NCI-H226 (cell line): ENCODE data around the gene ROS1.

Source experiments
- DNase-seq: peaks from one replicate; pipeline ENCODE4 v3.0.0-alpha.2; 2015

ROS1 gene

DNA sequence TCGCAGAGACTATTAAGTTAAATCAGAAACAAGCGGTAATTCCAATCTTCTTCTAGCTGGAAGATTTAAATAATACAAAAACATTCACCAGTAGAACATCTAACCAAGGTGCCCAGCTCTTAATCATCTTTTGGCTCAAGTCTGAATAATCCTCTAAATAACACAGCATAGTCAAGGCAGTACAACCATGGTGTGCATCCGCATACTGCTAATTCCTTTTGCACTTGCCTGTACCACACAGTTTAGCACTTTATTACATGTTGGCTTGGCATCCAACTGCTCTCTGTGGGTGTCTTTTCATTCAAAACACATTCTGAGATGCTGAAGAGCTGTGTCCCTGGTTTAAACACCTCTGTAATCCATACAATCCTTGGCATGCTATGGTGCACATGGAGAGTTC is 118.1 kb downstream of the ROS1 start:
- no peak for DNase-seq

GRCh38 chr6:117306227-117306790 is 119.4 kb downstream of the ROS1 start:
- peak; percentile 4 for DNase-seq

- DNase-seq, result no peak
Observed at GRCh38 chr6:117304446-117304845, 121.3 kb downstream of the ROS1 start.

- DNase-seq, result no peak
Observed at GRCh38 chr6:117303323-117303722, 122.4 kb downstream of the ROS1 start.

DNA sequence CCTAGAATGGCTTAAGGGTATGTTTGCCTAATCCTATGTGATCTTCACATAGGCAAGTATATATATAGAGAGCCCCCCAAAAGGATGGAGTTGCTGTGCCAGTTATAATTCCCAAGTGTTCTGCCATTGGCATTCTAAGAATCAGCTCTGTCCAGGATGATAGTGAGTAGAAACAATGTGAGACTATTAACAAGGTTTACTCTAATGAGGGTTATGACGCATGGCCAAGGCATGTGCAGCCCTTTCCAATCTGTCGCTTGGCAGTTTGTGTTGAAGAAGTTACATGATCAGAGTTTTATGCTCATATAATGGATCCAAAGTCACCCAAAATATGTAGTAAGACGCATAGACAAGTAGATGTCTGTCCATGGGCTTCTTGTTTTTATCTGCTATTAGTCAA is 126.8 kb downstream of the ROS1 start:
- no peak for DNase-seq

DNA sequence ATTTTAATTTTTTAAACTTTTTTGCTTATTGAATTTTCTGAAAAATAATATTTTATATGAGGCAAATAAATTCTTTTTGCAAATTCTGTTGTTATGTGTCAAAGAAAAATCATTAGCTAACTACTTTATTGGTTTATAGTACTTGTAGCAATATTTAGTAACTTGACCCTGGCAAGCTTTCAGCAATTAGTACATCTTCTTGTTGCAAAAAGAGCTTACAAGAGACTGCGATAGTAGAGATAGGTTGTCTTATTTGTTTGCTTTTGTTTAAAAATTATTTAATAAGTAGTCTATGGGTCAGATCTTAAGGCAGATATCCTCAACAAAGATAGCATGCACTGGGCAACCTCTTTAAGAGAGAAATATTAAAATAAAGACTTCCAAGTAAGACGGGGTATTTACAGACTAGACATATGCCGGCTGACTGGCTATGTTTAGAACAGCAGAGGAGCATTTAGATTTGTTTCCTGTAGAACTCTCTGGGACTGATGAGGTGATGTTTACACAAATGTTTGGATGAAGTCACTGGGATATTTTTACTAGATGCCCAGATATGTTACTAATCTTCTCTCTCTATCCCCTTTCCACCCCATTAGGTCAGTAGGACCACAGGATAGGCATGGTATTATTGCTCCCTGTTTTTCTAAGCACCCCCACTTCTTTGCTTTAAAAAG is 135.4 kb downstream of the ROS1 start:
- no peak for DNase-seq

DNA sequence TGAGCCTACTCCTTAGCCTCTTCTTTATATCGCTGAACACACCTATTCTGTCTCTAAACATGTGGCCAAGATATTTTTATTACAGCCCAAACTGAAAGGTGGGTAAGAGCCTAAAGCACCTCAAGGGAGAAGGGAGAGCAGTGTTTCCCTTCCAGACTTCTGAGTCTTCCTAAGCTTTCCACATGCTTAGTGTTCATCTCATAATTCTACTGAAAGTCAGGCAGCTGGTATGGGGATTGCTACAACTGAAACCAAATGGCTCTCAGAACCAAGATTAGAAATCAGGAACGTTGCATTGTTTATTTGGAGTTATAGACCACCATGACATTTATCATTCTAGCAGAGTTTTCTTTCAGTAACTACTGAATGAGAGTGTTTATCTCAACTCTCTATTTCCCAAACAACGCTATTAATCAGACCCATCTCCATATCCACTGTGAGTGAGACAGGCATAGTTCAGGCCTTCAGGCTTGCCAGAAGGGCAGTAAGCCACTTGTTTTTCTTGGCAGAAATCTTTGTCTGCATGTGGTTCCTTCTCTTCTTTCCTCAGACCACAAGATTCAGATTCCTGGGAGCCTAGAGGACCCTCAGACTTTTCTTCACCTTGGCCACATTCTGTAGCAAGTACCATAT is 137.5 kb downstream of the ROS1 start:
- no peak for DNase-seq

GRCh38 chr6:117280922-117281321 is 144.8 kb downstream of the ROS1 start:
- DNase-seq, result no peak

GRCh38 chr6:117276778-117277316 is 148.9 kb downstream of the ROS1 start:
- no peak for DNase-seq

DNA sequence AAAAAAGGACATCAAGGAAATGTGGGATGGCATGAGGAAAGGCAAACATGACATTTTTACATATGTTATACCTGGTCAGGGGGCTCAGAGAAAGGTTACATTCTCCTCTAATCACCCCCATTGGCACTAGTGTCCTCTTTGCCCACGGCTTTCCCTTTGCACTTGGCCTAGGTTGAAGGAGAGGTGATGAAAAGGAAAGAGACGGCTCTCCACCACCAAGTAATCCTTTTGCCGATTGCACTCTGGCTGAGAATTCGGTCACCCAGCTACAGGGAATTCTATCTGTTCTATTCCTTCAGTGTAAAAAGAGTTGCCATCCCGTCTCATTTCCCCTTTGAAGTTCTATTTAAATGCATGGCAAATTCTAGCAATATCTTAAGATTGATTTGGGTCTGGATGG is 150.0 kb downstream of the ROS1 start:
- DNase-seq, result no peak

- no peak for DNase-seq
Observed at GRCh38 chr6:117275205-117275604, 150.5 kb downstream of the ROS1 start.

DNA sequence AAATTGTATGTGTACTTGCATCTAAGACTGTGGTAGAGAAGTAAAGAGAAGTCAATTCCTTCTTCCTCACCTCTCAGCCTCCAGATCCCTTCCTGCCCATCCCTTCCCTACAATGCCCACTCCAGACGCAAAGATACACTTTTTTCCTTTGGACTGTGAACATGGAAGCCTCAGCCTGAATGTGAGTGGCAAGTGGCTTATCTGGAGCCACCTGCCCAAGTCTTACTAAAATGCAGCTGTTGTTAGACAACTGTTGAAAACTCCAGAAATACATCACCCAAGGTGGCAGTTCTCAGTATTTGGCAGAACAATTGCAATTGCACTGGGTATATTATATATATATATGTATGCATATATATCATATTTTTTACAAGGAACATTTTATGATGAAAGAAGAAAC is 152.9 kb downstream of the ROS1 start:
- DNase-seq, result no peak

- DNase-seq, result peak; percentile 8
Observed at GRCh38 chr6:117272032-117272866, 153.5 kb downstream of the ROS1 start.

DNA sequence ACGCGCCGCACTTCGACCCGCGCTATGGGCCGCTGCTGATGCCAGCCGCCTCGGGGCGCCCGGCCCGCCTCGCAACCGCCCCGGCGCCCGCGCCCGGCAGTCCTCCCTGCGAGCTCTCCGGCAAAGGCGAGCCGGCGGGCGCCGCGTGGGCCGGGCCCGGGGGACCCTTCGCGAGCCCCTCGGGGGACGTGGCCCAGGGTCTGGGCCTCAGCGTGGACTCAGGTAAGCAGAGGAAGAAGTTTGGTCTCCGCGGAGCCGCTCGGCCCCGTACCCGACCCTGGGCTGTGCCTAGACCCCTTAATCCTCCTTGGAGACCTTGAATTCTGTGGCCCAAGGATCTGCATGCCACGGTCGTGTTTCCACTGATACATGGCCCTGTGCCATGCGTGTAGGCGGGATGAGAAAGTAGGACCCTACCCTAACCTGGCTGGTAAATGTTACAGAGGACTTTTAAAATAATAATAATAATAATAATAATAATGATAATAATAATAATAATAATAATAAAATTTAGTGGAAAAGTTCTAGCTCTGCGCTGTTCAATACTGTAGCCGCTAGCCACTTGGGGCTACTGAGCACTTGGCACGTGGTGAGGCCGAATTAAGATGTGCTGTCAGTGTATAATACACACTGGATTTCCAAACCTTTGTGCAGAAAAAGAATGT is 154.8 kb downstream of the ROS1 start:
- no peak for DNase-seq

DNA sequence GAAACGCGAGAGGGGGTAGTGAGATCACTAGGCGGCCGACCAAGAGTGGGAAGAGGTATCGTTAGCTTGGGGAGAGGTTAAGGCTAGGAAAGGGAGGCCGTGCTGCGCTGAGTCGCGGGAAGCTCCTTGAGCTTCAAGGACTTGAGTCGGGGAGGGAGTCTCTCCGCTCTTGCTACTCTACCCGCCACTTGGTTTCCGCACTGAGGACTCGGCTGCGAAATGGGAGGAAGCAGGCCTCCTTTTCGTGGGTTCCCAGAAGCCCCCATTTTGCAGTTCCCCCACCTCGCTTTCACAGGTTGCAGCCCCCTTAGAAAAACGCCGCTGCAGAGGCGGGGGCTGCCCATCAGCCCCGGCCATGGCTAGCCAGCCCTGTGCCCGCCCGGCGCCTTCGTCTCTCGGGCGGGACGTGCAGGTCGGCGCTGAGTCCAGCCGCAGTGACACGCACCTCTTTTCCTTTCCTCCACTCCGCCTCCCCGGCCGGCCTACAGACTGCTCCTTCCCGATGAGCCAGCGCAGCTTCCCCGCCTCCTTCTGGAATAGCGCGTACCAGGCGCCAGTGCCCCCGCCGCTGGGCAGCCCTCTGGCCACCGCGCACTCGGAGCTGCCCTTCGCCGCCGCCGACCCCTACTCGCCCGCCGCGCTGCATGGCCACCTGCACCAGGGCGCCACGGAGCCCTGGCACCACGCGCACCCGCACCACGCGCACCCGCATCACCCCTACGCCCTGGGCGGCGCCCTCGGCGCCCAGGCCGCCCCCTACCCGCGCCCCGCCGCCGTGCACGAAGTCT is 155.5 kb downstream of the ROS1 start:
- peak; percentile 33 for DNase-seq

GRCh38 chr6:117269638-117270054 is 156.1 kb downstream of the ROS1 start:
- DNase-seq, result no peak

DNA sequence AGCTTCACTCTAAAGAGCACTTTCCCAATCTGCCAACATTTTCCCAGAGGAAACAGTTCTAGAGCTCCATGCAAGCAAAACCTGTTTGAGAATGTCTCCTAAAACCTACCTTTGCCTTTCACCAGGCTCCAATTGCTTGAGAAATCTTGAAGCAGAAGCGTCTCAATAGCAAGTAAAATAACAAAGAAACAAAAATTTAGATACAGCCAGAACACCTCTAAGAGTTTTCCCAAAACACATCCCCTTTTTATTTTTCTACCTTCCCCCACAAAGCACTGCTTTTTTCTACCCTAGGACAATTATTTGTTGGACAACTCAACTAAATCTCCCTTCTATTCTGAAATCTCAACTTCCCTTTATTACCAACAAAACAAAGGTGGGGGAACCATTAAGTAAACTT is 156.8 kb downstream of the ROS1 start:
- no peak for DNase-seq

DNA sequence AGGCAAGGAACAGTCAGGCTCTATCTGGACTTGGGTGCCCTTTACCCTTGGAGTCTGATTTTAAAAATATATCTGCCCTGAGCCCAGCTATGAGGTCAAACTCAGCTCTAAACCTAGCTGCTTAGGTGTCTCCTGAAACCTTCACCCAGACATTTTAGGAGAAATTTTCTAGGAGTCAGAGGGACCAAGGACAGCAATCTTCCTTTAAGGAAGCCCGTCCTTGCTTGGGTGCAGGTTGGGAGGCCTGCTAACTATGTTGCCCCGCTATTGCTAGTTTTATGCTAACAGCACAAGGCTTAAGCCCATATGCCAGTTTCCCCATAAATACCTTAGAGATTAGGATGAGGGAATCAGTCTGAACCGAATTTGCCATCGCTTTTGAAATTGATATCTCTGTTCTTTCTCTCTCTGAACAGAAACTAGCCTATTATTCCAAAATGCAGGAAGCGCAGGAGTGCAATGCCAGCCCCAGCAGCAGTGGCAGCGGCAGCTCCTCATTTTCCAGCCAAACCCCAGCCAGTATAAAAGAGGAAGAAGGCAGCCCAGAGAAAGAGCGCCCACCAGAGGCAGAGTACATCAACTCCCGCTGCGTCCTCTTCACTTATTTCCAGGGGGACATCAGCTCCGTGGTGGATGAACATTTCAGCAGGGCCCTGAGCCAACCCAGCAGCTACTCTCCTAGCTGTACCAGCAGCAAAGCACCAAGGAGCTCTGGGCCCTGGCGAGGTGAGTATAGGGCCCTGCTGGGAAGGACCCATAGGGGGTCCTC is 157.8 kb downstream of the ROS1 start:
- DNase-seq, result no peak

DNA sequence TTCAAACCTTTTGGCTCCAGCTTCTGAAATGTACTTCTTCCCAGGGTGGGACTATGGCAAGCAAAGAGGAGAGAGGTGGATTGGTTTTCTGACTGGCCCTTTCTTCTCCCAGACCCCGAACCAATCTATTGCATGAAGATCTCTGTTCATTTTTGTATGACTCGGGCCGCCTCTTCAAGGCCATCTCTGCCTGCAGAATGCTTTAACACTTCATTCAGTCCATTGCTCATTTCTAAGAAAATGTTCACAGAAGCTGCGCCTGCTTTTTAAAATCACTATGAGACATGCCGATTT is 158.7 kb downstream of the ROS1 start:
- no peak for DNase-seq

GRCh38 chr6:117266257-117267053 is 159.3 kb downstream of the ROS1 start:
- no peak for DNase-seq
